Measurements from ENCODE around the gene NIT1.

DNA sequence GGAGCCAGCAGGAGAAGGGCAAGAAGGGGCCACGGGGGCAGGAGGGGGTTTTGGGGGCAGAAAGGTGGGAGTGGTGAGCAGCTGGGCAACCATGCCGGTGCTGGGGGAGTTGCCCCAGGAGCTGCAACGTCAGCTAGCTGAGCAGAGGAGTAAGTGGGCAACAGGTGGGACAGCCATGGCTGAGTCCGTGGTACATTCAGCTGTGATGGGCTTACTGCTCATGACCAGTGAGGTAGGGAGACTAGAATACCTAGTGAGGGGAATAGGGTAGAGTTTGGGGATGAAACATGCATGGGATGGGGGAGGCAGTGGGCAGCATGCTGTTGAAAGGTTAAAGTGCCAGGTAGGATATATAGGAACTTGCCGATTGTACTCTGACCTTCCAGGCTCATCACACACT, 43.7 kb downstream of the NIT1 start:
- no peak for TF ChIP-seq GATA2 (IDR thresholded peaks at IDR 0.05; ENCODE audit: low read depth, low read length)
- no peak for TF ChIP-seq GATA3 (IDR thresholded peaks at IDR 0.05; ENCODE audit: low read depth, low read length)

All from SH-SY5Y (cell line).